Skeletal muscle tissue (tissue), 4 donors: ENCODE results near the gene RPS19BP1. TPM values are rescaled to one million over a fixed set of nuclear protein-coding genes. Genes with fewer than 3 reads are reported as not detected.
"Not testable (repeated sequence)": the region's sequence is repeated elsewhere in the genome, so short reads cannot be mapped to it uniquely, and the experiment has no call there.

Experiments
- H3K27ac ChIP-seq: one replicate; pipeline ENCODE4 v1.7.0; 2013; ENCODE audit warnings: mild to moderate bottlenecking, low read depth, low read length, inconsistent platforms
- H3K27me3 ChIP-seq, 3 donors: one replicate each; pipeline ENCODE4 v1.7.0; 2013; ENCODE audit warnings: low read length in 3 of 3; ENCODE audit not compliant: control insufficient read depth in 3 of 3, insufficient read depth in 3 of 3
- H3K36me3 ChIP-seq, 3 donors: one replicate each; pipeline ENCODE4 v1.7.0; 2013; ENCODE audit warnings: low read length in 3 of 3; ENCODE audit not compliant: control insufficient read depth in 3 of 3, insufficient read depth in 3 of 3
- H3K4me1 ChIP-seq, 3 donors: one replicate each; pipeline ENCODE4 v1.7.0; 2013; ENCODE audit warnings: low read length in 3 of 3, mild to moderate bottlenecking in 3 of 3; ENCODE audit not compliant: control insufficient read depth in 3 of 3, insufficient read depth in 3 of 3
- H3K4me3 ChIP-seq, 3 donors: one replicate each; pipeline ENCODE4 v1.7.0; 2013; ENCODE audit warnings: low read length in 3 of 3
- H3K9ac ChIP-seq, 3 donors: one replicate each; pipeline ENCODE4 v1.7.0; 2013; ENCODE audit warnings: low read length in 3 of 3, mild to moderate bottlenecking in 3 of 3, moderate library complexity in 2 of 3, low read depth in 1 of 3
- H3K9me3 ChIP-seq, 3 donors: one replicate each; pipeline ENCODE4 v1.7.0; 2013; ENCODE audit warnings: low read length in 3 of 3; ENCODE audit not compliant: control insufficient read depth in 3 of 3
- total RNA-seq: library from RNA; depleted of rRNA; stranded (reverse); fragments of >200 nt; gene quantifications from one replicate; pipeline ENCODE4 v1.2.3, GENCODE V29; 2014
- donor health status: Osteomylitis.

The RPS19BP1 gene
- total RNA-seq, 1 donor from 2014 or later, result 27.7 TPM

DNA sequence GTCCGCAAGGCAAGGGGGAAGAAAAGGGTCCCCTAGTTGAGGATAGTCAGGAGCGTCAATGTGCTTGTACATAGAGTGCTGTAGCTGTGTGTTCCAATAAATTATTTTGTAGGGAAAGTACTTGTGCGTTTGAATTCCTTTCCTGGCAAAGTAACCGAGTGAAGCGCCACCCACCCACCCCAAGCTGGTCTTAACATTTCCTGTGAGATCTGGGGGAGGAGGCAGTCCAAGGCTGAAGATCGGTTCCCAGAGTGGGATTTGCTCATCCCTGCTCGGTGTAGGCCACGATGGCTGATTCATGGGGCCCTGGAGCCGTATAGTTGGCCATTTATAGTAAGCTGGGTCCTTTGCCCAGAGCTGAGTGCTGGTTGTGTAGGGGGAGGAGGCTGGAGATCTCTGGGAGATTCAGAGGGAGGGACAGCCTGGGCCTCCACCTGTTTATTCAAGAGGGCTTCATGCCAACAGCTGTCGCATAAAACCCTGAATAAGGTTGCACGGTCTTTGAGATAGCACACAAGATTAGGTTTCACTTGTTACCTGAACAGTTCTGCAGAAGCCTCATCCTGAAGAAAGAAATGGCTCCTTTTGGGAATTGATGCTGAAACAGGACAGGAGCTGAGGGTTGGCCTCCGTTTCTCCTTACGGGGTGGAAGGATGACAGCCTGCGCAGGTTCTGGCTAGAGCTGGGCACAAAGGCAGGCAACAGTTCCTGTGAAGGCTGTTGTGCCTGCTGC, 9.8 kb downstream of the RPS19BP1 start:
- Histone ChIP-seq H3K4me3 (peak overlapping the region; percentile 94 to 98 (median 94)), H3K27ac (peak overlapping the region; percentile 99), H3K4me1 (peaks cover 57 to 73% (median 58%) of the 10 kb centered on the region in 3 donors), H3K27me3 (no peaks in the 10 kb centered on the region), H3K9ac (peak overlapping the region; percentile 99 to 100 (median 99)), H3K9me3 (no peaks in the 10 kb centered on the region), H3K36me3 (peaks cover 27 to 42% (median 35%) of the 10 kb centered on the region in 3 donors)

DNA sequence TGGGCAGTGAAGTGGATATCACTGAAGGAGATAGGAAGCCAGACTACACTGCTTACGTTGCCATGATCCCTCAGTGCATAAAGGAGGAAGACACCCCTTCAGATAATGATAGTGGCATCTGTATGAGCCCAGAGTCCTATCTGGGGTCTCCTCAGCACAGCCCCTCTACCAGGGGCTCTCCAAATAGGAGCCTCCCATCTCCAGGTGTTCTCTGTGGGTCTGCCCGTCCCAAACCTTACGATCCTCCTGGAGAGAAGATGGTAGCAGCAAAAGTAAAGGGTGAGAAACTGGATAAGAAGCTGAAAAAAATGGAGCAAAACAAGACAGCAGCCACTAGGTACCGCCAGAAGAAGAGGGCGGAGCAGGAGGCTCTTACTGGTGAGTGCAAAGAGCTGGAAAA, 10.5 kb downstream of the RPS19BP1 start:
- Histone ChIP-seq H3K36me3 (peaks cover 27 to 41% (median 36%) of the 10 kb centered on the region in 3 donors), H3K4me1 (peaks cover 51 to 68% (median 53%) of the 10 kb centered on the region in 3 donors), H3K9ac (peak overlapping the region; percentile 99 to 100 (median 99)), H3K27ac (peak overlapping the region; percentile 99), H3K4me3 (peak overlapping the region; percentile 94 to 98 (median 94))
- not testable (repeated sequence) for H3K27me3 ChIP-seq, H3K9me3 ChIP-seq

DNA sequence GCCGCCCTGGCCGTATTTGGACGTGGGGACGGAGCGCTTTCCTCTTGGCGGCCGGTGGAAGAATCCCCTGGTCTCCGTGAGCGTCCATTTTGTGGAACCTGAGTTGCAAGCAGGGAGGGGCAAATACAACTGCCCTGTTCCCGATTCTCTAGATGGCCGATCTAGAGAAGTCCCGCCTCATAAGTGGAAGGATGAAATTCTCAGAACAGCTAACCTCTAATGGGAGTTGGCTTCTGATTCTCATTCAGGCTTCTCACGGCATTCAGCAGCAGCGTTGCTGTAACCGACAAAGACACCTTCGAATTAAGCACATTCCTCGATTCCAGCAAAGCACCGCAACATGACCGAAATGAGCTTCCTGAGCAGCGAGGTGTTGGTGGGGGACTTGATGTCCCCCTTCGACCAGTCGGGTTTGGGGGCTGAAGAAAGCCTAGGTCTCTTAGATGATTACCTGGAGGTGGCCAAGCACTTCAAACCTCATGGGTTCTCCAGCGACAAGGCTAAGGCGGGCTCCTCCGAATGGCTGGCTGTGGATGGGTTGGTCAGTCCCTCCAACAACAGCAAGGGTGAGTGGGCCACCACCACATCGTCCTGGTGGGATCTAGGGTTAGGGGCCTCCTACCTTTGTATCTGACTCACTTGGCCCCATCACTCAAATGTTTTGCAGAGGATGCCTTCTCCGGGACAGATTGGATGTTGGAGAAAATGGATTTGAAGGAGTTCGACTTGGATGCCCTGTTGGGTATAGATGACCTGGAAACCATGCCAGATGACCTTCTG, 11.3 kb downstream of the RPS19BP1 start:
- not testable (repeated sequence) for H3K27me3 ChIP-seq, H3K9me3 ChIP-seq
- H3K9ac ChIP-seq, result peak overlapping the region; percentile 99 to 100 (median 99)
- H3K4me1 ChIP-seq, result peaks cover 51 to 63% (median 51%) of the 10 kb centered on the region in 3 donors
- peaks cover 27 to 37% (median 36%) of the 10 kb centered on the region in 3 donors for H3K36me3 ChIP-seq
- H3K27ac ChIP-seq, result peak overlapping the region; percentile 99
- peak overlapping the region; percentile 94 to 98 (median 94) for H3K4me3 ChIP-seq

DNA sequence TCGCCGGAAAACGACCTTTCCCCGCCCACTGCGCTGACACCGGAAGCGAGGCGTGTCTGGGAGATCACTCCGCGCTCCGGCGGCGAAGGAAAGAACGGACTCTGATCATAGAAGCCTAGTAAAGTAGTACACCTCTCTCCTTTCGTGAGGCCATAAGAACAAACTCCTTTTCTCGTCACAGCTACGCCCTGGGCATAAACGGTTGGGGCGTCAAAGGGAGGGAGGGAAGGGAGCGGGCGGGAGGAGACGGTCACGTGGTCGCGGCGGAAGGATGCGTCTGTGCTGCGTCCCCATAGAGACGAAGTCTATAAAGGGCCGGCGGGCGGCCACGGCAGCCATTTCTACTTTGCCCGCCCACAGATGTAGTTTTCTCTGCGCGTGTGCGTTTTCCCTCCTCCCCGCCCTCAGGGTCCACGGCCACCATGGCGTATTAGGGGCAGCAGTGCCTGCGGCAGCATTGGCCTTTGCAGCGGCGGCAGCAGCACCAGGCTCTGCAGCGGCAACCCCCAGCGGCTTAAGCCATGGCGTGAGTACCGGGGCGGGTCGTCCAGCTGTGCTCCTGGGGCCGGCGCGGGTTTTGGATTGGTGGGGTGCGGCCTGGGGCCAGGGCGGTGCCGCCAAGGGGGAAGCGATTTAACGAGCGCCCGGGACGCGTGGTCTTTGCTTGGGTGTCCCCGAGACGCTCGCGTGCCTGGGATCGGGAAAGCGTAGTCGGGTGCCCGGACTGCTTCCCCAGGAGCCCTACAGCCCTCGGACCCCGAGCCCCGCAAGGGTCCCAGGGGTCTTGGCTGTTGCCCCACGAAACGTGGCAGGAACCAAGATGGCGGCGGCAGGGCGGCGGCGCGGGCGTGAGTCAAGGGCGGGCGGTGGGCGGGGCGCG, 12.1 kb downstream of the RPS19BP1 start, which contains the start of gene ATF4:
Gene ATF4, plus strand, starts transcription at position 337 of the 880 bp plus-strand sequence. CDS start 884 bp downstream, outside the sequence.
- Histone ChIP-seq H3K27me3 (no peaks in the 10 kb centered on the region), H3K27ac (peak within 1 kb of the TSS; percentile 99), H3K36me3 (peaks cover 32 to 42% (median 41%) of the 10 kb centered on the region in 3 donors), H3K9ac (peak within 1 kb of the TSS; percentile 99 to 100 (median 99)), H3K9me3 (no peaks in the 10 kb centered on the region), H3K4me1 (peaks cover 48 to 60% (median 51%) of the 10 kb centered on the region in 3 donors), H3K4me3 (peak within 1 kb of the TSS; percentile 94 to 98 (median 94))

DNA sequence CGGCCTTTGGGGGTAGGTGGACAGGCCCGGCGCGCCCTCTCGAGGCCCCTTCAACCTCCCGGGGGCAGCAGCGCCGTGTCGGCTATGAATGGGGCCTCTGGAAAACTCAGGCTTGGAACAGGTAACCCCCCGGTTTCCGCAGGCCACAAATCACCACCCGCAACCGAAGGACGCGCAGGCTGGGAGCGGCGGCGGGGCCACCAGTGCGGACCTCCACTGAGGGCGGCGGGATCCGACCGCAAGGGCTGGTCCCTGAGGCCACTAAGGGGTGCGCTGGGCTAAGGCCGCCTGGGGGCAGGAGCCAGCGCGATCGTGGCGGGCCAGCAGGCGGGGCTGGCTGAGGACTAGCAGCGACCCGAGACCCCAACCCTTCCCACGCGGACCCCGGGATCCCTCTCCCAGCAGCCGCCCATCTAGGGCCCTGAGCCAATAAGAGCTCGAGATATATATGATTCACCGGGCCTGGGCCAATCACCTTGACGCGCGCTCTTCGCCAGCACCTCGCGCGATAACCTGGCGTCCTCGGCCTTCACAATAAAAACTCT, 12.8 kb downstream of the RPS19BP1 start:
- Histone ChIP-seq H3K4me3 (peak overlapping the region; percentile 94 to 98 (median 94)), H3K9ac (peak overlapping the region; percentile 99 to 100 (median 99)), H3K36me3 (peaks cover 40 to 48% (median 47%) of the 10 kb centered on the region in 3 donors), H3K4me1 (peaks cover 45 to 53% (median 47%) of the 10 kb centered on the region in 3 donors), H3K9me3 (no peaks in the 10 kb centered on the region), H3K27ac (peak overlapping the region; percentile 99), H3K27me3 (no peaks in the 10 kb centered on the region)

DNA sequence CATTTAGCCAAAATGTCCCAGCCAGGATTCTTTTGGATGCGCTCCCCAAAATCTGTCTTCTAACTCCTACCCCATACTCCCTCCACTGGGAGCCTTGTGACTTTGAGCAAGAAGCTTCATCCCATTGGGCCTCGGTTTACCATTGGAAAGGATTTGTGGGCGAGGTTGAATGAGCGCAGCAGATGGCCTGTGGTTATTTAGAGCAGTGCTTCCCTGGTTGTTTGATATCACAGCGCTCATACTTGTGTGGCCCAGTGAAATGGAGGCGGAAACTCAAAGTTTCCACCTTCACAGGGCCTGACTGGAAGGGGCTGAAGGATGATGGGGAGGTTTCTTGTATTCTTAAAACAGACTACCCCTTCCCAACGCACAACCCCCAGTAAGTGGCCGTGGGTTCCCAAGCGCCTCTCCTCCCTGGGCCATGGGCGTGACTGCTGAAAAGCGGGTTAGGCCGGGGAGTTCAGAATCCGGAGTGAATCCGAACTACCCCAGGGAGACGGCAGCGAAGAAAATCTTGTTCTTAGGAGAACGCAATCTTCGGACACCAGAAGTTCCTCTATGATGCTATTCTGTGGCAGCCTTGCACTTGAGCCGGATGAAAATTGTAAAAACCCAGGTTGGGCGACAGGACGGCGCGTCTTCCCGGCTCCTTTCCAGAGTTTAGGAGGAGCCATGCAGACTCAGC, 13.4 kb downstream of the RPS19BP1 start:
- Histone ChIP-seq H3K9ac (peak overlapping the region; percentile 99 to 100 (median 99)), H3K4me3 (peak overlapping the region; percentile 94 to 98 (median 94)), H3K27ac (peak overlapping the region; percentile 99), H3K9me3 (no peaks in the 10 kb centered on the region), H3K27me3 (no peaks in the 10 kb centered on the region), H3K4me1 (peaks cover 41 to 49% (median 42%) of the 10 kb centered on the region in 3 donors), H3K36me3 (peaks cover 41 to 48% (median 47%) of the 10 kb centered on the region in 3 donors)

DNA sequence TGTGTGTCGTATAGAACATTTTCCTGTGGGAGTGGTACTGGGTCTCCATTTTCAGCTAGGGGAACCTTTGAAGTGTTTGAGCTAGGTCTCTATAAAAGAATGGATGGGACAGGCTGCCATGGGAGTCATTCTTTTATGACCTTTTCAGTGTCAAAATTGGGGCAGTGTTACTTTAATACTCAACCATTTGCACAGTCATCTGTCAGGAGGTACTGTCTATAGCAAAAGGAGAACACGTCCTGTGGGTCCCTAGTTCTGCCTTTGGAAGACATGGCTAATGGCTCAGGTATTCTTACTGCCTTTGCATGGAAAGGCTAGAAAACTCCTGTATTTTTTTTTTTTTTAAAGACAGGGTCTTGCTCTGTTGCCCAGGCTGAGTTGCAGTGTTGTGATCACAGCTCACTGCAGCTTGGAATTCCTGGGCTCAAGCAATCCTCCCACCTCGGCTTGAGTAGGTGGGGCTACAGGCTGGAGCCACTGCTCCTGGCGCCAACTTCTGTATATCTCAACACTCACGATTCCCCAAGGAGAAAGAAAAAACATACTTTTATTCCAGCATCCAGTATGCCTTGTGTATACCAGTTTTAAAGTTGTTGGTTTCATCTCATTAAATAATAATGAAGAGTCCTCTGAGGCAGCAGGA, 14.3 kb downstream of the RPS19BP1 start:
- Histone ChIP-seq H3K9ac (peak overlapping the region in 1 of 3 donors; percentile 99), H3K9me3 (no peaks in the 10 kb centered on the region), H3K36me3 (peaks cover 45 to 53% (median 51%) of the 10 kb centered on the region in 3 donors), H3K4me3 (peak overlapping the region in 1 of 3 donors; percentile 94), H3K27ac (peak overlapping the region; percentile 99), H3K4me1 (peaks cover 33 to 46% (median 34%) of the 10 kb centered on the region in 3 donors), H3K27me3 (no peaks in the 10 kb centered on the region)

DNA sequence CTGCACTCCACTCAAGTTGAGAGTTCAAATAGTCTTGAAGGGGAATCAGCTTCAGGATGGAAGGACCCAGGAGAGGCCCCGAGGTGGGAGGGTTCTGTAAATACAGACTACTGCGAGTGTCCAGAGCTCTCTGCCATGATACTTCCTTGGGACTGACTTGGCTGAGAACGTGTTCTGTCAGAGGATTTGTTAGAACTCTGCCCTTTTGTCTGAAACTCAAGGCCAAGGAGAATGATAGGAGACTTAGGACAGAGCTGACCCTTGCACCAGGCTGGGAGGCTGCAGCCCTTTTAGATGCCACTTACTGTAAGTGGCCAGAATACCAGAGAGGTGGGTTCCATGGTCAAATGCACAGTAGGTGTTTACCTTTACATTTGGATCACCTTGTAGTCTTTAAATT, 15.1 kb downstream of the RPS19BP1 start:
- H3K4me3 ChIP-seq, result no peak overlapping the region
- H3K27me3 ChIP-seq, result no peaks in the 10 kb centered on the region
- H3K9me3 ChIP-seq, result no peaks in the 10 kb centered on the region
- no peak overlapping the region for H3K9ac ChIP-seq
- peaks cover 43 to 52% (median 47%) of the 10 kb centered on the region in 3 donors for H3K36me3 ChIP-seq
- peaks cover 25 to 38% (median 26%) of the 10 kb centered on the region in 3 donors for H3K4me1 ChIP-seq
- H3K27ac ChIP-seq, result no peak overlapping the region
